B cell (primary cell): Measurements from ENCODE around the gene ZCCHC10. TPM values are rescaled to one million over a fixed set of nuclear protein-coding genes. Genes with fewer than 3 reads are reported as not detected.

Experiments used
- ATAC-seq: fragments of 200-7000 bp; cut with Tn5 transposase; one replicate; pipeline ENCODE4 v1.10.0; 2021; ENCODE audit warnings: low read depth, mild to moderate bottlenecking, moderate number of reproducible peaks, moderate library complexity
- CTCF ChIA-PET: fragments of 350-600 bp; sonication (Branson Sonifier 250); formaldehyde crosslinking; loops from one replicate; lab custom pipeline; 2021; ENCODE audit warnings: antibody characterized with exemption, inconsistent platforms; lab: Charles Lee
- POLR2A ChIA-PET: fragments of 350-600 bp; sonication (Branson Sonifier 250); formaldehyde crosslinking; loops from one replicate; lab custom pipeline; 2021; ENCODE audit warnings: antibody characterized with exemption; lab: Charles Lee
- DNase-seq: peaks from one replicate; pipeline ENCODE4 v3.0.0; 2013
- H2AFZ ChIP-seq: 2 replicates; pipeline ENCODE4 v1.6.1; 2012; ENCODE audit warnings: mild to moderate bottlenecking, low read depth, low read length; ENCODE audit not compliant: insufficient read depth, poor library complexity, severe bottlenecking
- H3K27ac ChIP-seq, 2 donors: 1 replicate in 1 of 2; 2 replicates in 1 of 2; pipeline ENCODE4 v1.5.1; 2012 to 2013; ENCODE audit warnings: low read length in 2 of 2, mild to moderate bottlenecking in 2 of 2, moderate library complexity in 1 of 2
- H3K27me3 ChIP-seq, 4 experiments: fragments of 200-600 bp in 1 of 4; sonication (generic) in 1 of 4; replicated peaks in 1 of 4; 1 replicate in 2 of 4; 2 replicates in 2 of 4; pipeline versions ENCODE4 v1.6.1 to v1.7.0; 2013 to 2016; ENCODE audit warnings: low read length in 3 of 4, mild to moderate bottlenecking in 2 of 4, mixed read lengths in 1 of 4, moderate library complexity in 1 of 4; ENCODE audit not compliant: insufficient read depth in 4 of 4, control insufficient read depth in 3 of 4; ENCODE audit errors: control extremely low read depth in 1 of 4
- H3K36me3 ChIP-seq, 2 experiments: replicated peaks in 1 of 2; 1 replicate in 1 of 2; 2 replicates in 1 of 2; pipeline versions ENCODE4 v1.6.1 to v1.7.1; 2013; ENCODE audit warnings: low read length in 1 of 2; ENCODE audit not compliant: insufficient read depth in 2 of 2, control insufficient read depth in 1 of 2; ENCODE audit errors: control extremely low read depth in 1 of 2, extremely low read depth in 1 of 2
- H3K4me1 ChIP-seq, 2 donors: fragments of 200-600 bp in 1 of 2; sonication (generic) in 1 of 2; 1 replicate in 1 of 2; 2 replicates in 1 of 2; pipeline versions ENCODE4 v1.5.1 to v1.6.1; 2013 to 2017; ENCODE audit warnings: low read length in 2 of 2; ENCODE audit not compliant: control insufficient read depth in 2 of 2, insufficient read depth in 2 of 2
- H3K4me2 ChIP-seq: replicated peaks from 2 replicates; pipeline ENCODE3; 2012; ENCODE audit warnings: mild to moderate bottlenecking, low read depth, low read length; ENCODE audit not compliant: poor library complexity, severe bottlenecking
- H3K4me3 ChIP-seq, 5 experiments: fragments of 200-600 bp in 1 of 5; sonication (generic) in 1 of 5; 1 replicate in 3 of 5; 2 replicates in 2 of 5; pipeline versions ENCODE4 v1.5.1 to v1.7.0; 2011 to 2016; ENCODE audit warnings: low read length in 4 of 5, mild to moderate bottlenecking in 4 of 5, low read depth in 2 of 5, control low read depth in 1 of 5, moderate library complexity in 1 of 5; ENCODE audit not compliant: insufficient read depth in 1 of 5; ENCODE audit errors: control extremely low read depth in 1 of 5, extremely low read depth in 1 of 5
- H3K79me2 ChIP-seq: fragments of 200-600 bp; sonication (generic); one replicate; pipeline ENCODE4 v1.6.0; 2016; ENCODE audit warnings: low read length; ENCODE audit not compliant: control insufficient read depth, insufficient read depth
- H3K9ac ChIP-seq: fragments of 200-600 bp; sonication (generic); 2 replicates; pipeline ENCODE4 v1.6.1; 2017; ENCODE audit warnings: mild to moderate bottlenecking, low read length, moderate library complexity
- H3K9me3 ChIP-seq, 3 donors: one replicate each; pipeline versions ENCODE4 v1.6.1 to v1.7.1; 2013; ENCODE audit warnings: low read length in 2 of 3; ENCODE audit not compliant: control insufficient read depth in 2 of 3, insufficient read depth in 1 of 3; ENCODE audit errors: control extremely low read depth in 1 of 3
- H4K20me1 ChIP-seq: 2 replicates; pipeline ENCODE4 v1.6.0; 2012; ENCODE audit warnings: mild to moderate bottlenecking, low read length; ENCODE audit not compliant: insufficient read depth, control insufficient read depth, poor library complexity, severe bottlenecking
- H3K27ac Mint-ChIP-seq: one replicate; pipeline ENCODE4 v1.8.0; 2021; ENCODE audit warnings: mixed read lengths
- H3K27me3 Mint-ChIP-seq: one replicate; pipeline ENCODE4 v1.8.0; 2021; ENCODE audit warnings: mixed read lengths
- H3K4me1 Mint-ChIP-seq: one replicate; pipeline ENCODE4 v1.8.0; 2021; ENCODE audit warnings: mixed read lengths
- H3K4me3 Mint-ChIP-seq: one replicate; pipeline ENCODE4 v1.8.0; 2021; ENCODE audit warnings: mixed read lengths
- H3K9me3 Mint-ChIP-seq: one replicate; pipeline ENCODE4 v1.8.0; 2022; ENCODE audit warnings: mixed read lengths; ENCODE audit not compliant: insufficient read depth
- EZH2 ChIP-seq: IDR thresholded peaks from 2 replicates; pipeline ENCODE4 v1.6.1; 2012; ENCODE audit warnings: borderline replicate concordance, low read depth, mild to moderate bottlenecking, moderate library complexity, low read length; ENCODE audit not compliant: insufficient read depth, poor library complexity, severe bottlenecking
- WGBS: methylation state at CpG from one replicate; pipeline ENCODE4 v1.1.5; 2013; ENCODE audit warnings: missing lambda C conversion rate; ENCODE audit not compliant: insufficient coverage; 5-methylcytosine and 5-hydroxymethylcytosine counted together
- intact Hi-C: fragments of 100-400 bp; cut with micrococcal nuclease; formaldehyde crosslinking; loops from one replicate; pipeline ENCODE4 v1.10.0; 2022
- polyA plus RNA-seq: library from polyadenylated mRNA; depleted of rRNA; stranded (reverse); fragments of >200 nt; gene quantifications from 2 replicates; pipeline ENCODE4 v1.2.3, GENCODE V29; 2012
- total RNA-seq, 2 donors: library from RNA; stranded (reverse); fragments of 120-200 nt in 1 of 2; gene quantifications; 1 replicate in 1 of 2; 2 replicates in 1 of 2; pipeline versions ENCODE4 v1.2.3 to v1.2.4, GENCODE V29; 2013 to 2022
- TF ChIP-seq, protein P1 (sequence below): fragments of 200-600 bp; IDR thresholded peaks from one replicate; pipeline ENCODE4 v1.8.0; 2022; ENCODE audit warnings: antibody characterized with exemption, mild to moderate bottlenecking

Gene ZCCHC10
- total and polyA plus RNA-seq, 2 donors (not counting 1 experiment from before 2014, with no cell fraction given), result 16.5 to 34.0 TPM

DNA sequence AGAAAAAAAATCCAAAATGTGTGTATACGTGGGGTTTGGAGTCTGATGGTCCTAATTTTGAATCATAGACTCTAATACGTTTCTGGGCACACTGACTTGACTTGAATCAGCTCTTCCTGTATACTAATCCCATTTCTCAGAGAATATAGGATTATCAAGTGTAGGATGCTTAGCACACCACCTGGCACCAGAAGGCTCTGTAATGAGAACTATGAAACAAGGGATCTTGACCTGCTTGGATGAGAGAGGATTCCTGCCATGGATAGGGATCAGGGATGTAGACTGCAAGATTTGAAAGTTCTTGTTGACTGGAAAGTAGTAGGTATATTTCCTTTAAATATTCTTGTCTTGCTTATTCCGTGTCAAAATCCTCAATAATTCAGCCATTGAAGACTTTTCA lies 33.3 kb upstream of the ZCCHC10 start:
- H3K9me3 ChIP-seq, result no peaks in the 10 kb centered on the region

DNA sequence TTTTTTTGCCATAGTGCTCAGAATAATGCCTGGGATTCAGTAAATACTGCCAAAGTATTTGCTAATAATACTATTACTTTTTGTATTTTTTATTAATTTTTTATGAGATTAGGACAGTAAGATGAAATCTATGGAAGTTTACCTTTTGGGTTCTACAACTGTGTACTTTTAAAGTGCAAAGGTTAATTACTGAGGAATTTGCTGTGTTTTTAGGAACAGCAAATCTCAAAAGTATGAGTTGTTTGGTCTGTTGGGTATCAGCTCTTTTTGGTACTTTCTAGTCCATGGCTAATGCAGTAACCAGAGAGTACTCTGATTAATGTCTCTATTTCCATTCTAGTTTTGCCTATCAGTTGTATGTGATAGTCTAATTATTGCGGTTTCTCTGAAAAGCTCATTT lies 30.5 kb upstream of the ZCCHC10 start:
- Histone ChIP-seq H3K9me3 (no peaks in the 10 kb centered on the region), H2AFZ (no peak overlapping the region), H3K4me2 (no peak overlapping the region), H3K36me3 (peaks cover 0 to 2% of the 10 kb centered on the region in 2 experiments), H3K9ac (no peak overlapping the region), H3K79me2 (peaks cover 95% of the 10 kb centered on the region), H3K27me3 (no peaks in the 10 kb centered on the region), H3K4me3 (no peak overlapping the region), H3K4me1 (peaks cover 30 to 33% of the 10 kb centered on the region in 2 donors), H4K20me1 (peaks cover 68% of the 10 kb centered on the region), H3K27ac (no peak overlapping the region)
- Mint-ChIP-seq H3K4me1 (peaks cover 63% of the 10 kb centered on the region), H3K27ac (no peak overlapping the region), H3K9me3 (no peaks in the 10 kb centered on the region), H3K27me3 (no peaks in the 10 kb centered on the region), H3K4me3 (no peak overlapping the region)
- WGBS, result no CpG with 5 or more reads among the region's 1 CpG
- DNase-seq (no peak), ATAC-seq (no peak)
- TF ChIP-seq, protein P1, sequence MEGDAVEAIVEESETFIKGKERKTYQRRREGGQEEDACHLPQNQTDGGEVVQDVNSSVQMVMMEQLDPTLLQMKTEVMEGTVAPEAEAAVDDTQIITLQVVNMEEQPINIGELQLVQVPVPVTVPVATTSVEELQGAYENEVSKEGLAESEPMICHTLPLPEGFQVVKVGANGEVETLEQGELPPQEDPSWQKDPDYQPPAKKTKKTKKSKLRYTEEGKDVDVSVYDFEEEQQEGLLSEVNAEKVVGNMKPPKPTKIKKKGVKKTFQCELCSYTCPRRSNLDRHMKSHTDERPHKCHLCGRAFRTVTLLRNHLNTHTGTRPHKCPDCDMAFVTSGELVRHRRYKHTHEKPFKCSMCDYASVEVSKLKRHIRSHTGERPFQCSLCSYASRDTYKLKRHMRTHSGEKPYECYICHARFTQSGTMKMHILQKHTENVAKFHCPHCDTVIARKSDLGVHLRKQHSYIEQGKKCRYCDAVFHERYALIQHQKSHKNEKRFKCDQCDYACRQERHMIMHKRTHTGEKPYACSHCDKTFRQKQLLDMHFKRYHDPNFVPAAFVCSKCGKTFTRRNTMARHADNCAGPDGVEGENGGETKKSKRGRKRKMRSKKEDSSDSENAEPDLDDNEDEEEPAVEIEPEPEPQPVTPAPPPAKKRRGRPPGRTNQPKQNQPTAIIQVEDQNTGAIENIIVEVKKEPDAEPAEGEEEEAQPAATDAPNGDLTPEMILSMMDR, result no peak
- no peak for TF ChIP-seq EZH2
- ChIA-PET CTCF (no interaction called here), POLR2A (no interaction called here)
- intact Hi-C loops, result no loop called here

More for the DNA sequence above, 33.3 kb upstream of the ZCCHC10 start:
- H3K4me3 ChIP-seq, result no peak overlapping the region
- no peak overlapping the region for H3K4me3 Mint-ChIP-seq
- peaks cover 82% of the 10 kb centered on the region for H4K20me1 ChIP-seq
- CTCF ChIA-PET, result no interaction called here
- H3K9ac ChIP-seq, result no peak overlapping the region
- ATAC-seq (no peak), DNase-seq (no peak)
- POLR2A ChIA-PET, result no interaction called here
- H3K27ac ChIP-seq, result peak overlapping the region in 1 of 2 donors; percentile 17
- H3K27ac Mint-ChIP-seq, result peak overlapping the region; percentile 2
- intact Hi-C loops, result no loop called here
- H3K79me2 ChIP-seq, result peaks cover 97% of the 10 kb centered on the region
- H2AFZ ChIP-seq, result no peak overlapping the region
- peaks cover 55% of the 10 kb centered on the region for H3K4me1 Mint-ChIP-seq
- no peaks in the 10 kb centered on the region for H3K9me3 Mint-ChIP-seq
- no peaks in the 10 kb centered on the region for H3K27me3 ChIP-seq
- H3K36me3 ChIP-seq, result peaks cover 0 to 6% of the 10 kb centered on the region in 2 experiments
- no CpG with 5 or more reads among the region's 3 CpGs for WGBS
- no peak overlapping the region for H3K4me2 ChIP-seq
- no peak for TF ChIP-seq EZH2
- TF ChIP-seq, protein P1, result no peak
- H3K4me1 ChIP-seq, result peaks cover 22 to 30% of the 10 kb centered on the region in 2 donors
- H3K27me3 Mint-ChIP-seq, result no peaks in the 10 kb centered on the region
